Pancreas (tissue), 10 donors: Measurements from ENCODE around the gene ARID5B. TPM values are rescaled to one million over a fixed set of nuclear protein-coding genes. Genes with fewer than 3 reads are reported as not detected.
A peak's percentile ranks its signal among the peaks of the same experiment; 100 is the strongest.
"Not testable (repeated sequence)": the region's sequence is repeated elsewhere in the genome, so short reads cannot be mapped to it uniquely, and the experiment has no call there.

Experiments used
- ATAC-seq, 4 donors: fragments of 200-7000 bp; cut with Tn5 transposase; one replicate each; pipeline versions ENCODE4 v1.8.0 to v1.9.1; 2020; ENCODE audit warnings: mild to moderate bottlenecking in 4 of 4, moderate library complexity in 4 of 4
- DNase-seq, 6 donors: peaks; one replicate each; pipeline ENCODE4 v3.0.0-alpha.2; 2020
- FAIRE-seq: peaks from 2 replicates; lab custom pipeline; 2012; peaks lifted over from hg19 to GRCh38; lab: Jason Lieb, UNC
- H3K27ac ChIP-seq, 4 donors: fragments of 200-600 bp; sonication (generic); 1 replicate in 3 of 4; 2 replicates in 1 of 4; pipeline versions ENCODE4 v1.5.0 to v1.8.0; 2020
- H3K27me3 ChIP-seq, 4 donors: fragments of 200-600 bp; one replicate each; pipeline ENCODE4 v1.8.0; 2021
- H3K36me3 ChIP-seq, 3 donors: fragments of 200-600 bp; sonication (generic) in 1 of 3; one replicate each; pipeline versions ENCODE4 v1.5.0 to v1.8.0; 2020 to 2021
- H3K4me1 ChIP-seq, 3 donors: fragments of 200-600 bp; one replicate each; pipeline ENCODE4 v1.8.0; 2021
- H3K4me3 ChIP-seq, 4 donors: fragments of 200-600 bp; sonication (generic) in 2 of 4; one replicate each; pipeline versions ENCODE4 v1.5.0 to v1.8.0; 2020 to 2021
- H3K9me3 ChIP-seq, 4 donors: fragments of 200-600 bp; one replicate each; pipeline ENCODE4 v1.8.0; 2021
- CTCF ChIP-seq, 4 donors: fragments of 200-600 bp; sonication (generic) in 3 of 4; IDR thresholded peaks; one replicate each; pipeline versions ENCODE4 v1.5.0 to v1.8.0; 2021; ENCODE audit warnings: antibody characterized with exemption in 4 of 4
- WGBS, 2 donors: extraction: QIAGEN DNeasy Blood & Tissue Kit; methylation state at CpG; one replicate each; pipeline ENCODE4 v1.1.7; 2013; 5-methylcytosine and 5-hydroxymethylcytosine counted together
- intact Hi-C, 3 donors: fragments of 100-400 bp; cut with DNase I; formaldehyde crosslinking; loops; one replicate each; pipeline versions ENCODE4 v1.11.1 to v1.14.2; 2022
- polyA plus RNA-seq, 2 donors: library from polyadenylated mRNA; stranded (reverse); fragments of 200-250 nt; gene quantifications; one replicate each; pipeline ENCODE4 v1.2.3, GENCODE V29; 2013
- total RNA-seq, 6 donors: library from RNA; stranded (reverse); fragmentation: NEBNext Ultra II Directional in 4 of 6; extraction: Animal tissue kit (Norgen Biotek cat#: 25700) in 4 of 6; gene quantifications; one replicate each; pipeline versions ENCODE4 v1.2.1 to v1.2.4, GENCODE V29; 2021 to 2023
- donor health status: healthy with polysubstance abuse.
- donor health status: DM: no; HTN: no; CAD: no; lungs with moderate emphysema.
- donor health status: DM: no; HTN: no; CAD: no.
- donor health status: control.
- donor health status: control.
- donor health status: Bipolar disorder and iron deficiency.
- donor health status: DM: yes; HTN: yes; CAD: no.
- donor health status: DM: no; HTN: no; CAD: no.
- donor health status: DM: no; HTN: no; CAD: no.
- donor health status: DM: yes; HTN: yes; CAD: no.

Gene ARID5B
- total and polyA plus RNA-seq, 8 donors: 2.6 to 13.0 (median 5.0) TPM

- ATAC-seq (peak in 3 of 4 donors; percentile 28 to 44 (median 34)), FAIRE-seq (no peak), DNase-seq (peak in 3 of 6 donors; percentile 23 to 59 (median 30))
- Histone ChIP-seq H3K36me3 (no peaks in the 10 kb centered on the region), H3K9me3 (no peaks in the 10 kb centered on the region), H3K27ac (no peak overlapping the region), H3K27me3 (no peaks in the 10 kb centered on the region), H3K4me1 (peaks cover 7 to 25% (median 14%) of the 10 kb centered on the region in 3 donors), H3K4me3 (no peak overlapping the region)
- intact Hi-C loops: no loop called here
- 53 to 55% methylated on average over 8 of the region's 8 CpGs for WGBS, 2 donors
- TF ChIP-seq CTCF (IDR thresholded peaks at IDR 0.05): no peak
Observed at GRCh38 chr10:61974601-61975390, 73.3 kb downstream of the ARID5B start.

- WGBS, 2 donors: 90% methylated on average over 2 of the region's 2 CpGs
- intact Hi-C loops: no loop called here
- TF ChIP-seq CTCF (IDR thresholded peaks at IDR 0.05): no peak
- DNase-seq (no peak), ATAC-seq (peak in 3 of 4 donors; percentile 49 to 74 (median 57)), FAIRE-seq (no peak)
- Histone ChIP-seq H3K27ac (no peak overlapping the region), H3K4me3 (no peak overlapping the region), H3K4me1 (peaks cover 7 to 25% (median 14%) of the 10 kb centered on the region in 3 donors), H3K9me3 (no peaks in the 10 kb centered on the region), H3K36me3 (no peaks in the 10 kb centered on the region), H3K27me3 (no peaks in the 10 kb centered on the region)
Observed at GRCh38 chr10:61975391-61975932, 74.0 kb downstream of the ARID5B start.

GRCh38 chr10:61976951-61977721, 75.6 kb downstream of the ARID5B start:
- WGBS, 2 donors: 94 to 96% methylated on average over 3 of the region's 3 CpGs
- H3K9me3 ChIP-seq, FAIRE-seq, intact Hi-C loops, H3K27me3 ChIP-seq, ATAC-seq, H3K4me3 ChIP-seq, H3K36me3 ChIP-seq, DNase-seq, H3K27ac ChIP-seq: not testable (repeated sequence)
- peaks cover 7 to 19% (median 9%) of the 10 kb centered on the region in 3 donors for H3K4me1 ChIP-seq

GRCh38 chr10:61978965-61979364, 77.5 kb downstream of the ARID5B start:
- TF ChIP-seq CTCF (IDR thresholded peaks at IDR 0.05): no peak
- intact Hi-C loops: no loop called here
- H3K27me3 ChIP-seq: no peaks in the 10 kb centered on the region
- H3K4me3 ChIP-seq: no peak overlapping the region
- peaks cover 0 to 11% (median 7%) of the 10 kb centered on the region in 3 donors for H3K4me1 ChIP-seq
- DNase-seq (no peak), FAIRE-seq (no peak), ATAC-seq (peak in 2 of 4 donors; percentile 41 to 62)
- H3K9me3 ChIP-seq: no peaks in the 10 kb centered on the region
- no peak overlapping the region for H3K27ac ChIP-seq
- no peaks in the 10 kb centered on the region for H3K36me3 ChIP-seq
- 92 to 95% methylated on average over 5 of the region's 5 CpGs for WGBS, 2 donors

- no peak for FAIRE-seq
- intact Hi-C loops: no loop called here
- 37 to 45% methylated on average over 1 of the region's 1 CpG for WGBS, 2 donors
Observed at GRCh38 chr10:61981460-61981859, 80.0 kb downstream of the ARID5B start.

More at GRCh38 chr10:61981460-61981859, 80.0 kb downstream of the ARID5B start:
- DNase-seq (no peak), ATAC-seq (peak in 3 of 4 donors; percentile 50 to 71 (median 55))
- Histone ChIP-seq H3K4me1 (no peaks in the 10 kb centered on the region), H3K4me3 (no peak overlapping the region), H3K36me3 (no peaks in the 10 kb centered on the region), H3K27ac (no peak overlapping the region), H3K9me3 (no peaks in the 10 kb centered on the region), H3K27me3 (no peaks in the 10 kb centered on the region)
- TF ChIP-seq CTCF (IDR thresholded peaks at IDR 0.05): no peak
